Right lobe of liver (tissue), 6 donors: ENCODE data around the gene ZNF45. TPM values are rescaled to one million over a fixed set of nuclear protein-coding genes. Genes with fewer than 3 reads are reported as not detected.

Source experiments
- ATAC-seq, 4 donors: fragments of 200-7000 bp; cut with Tn5 transposase; one replicate each; pipeline ENCODE4 v1.9.1; 2020; ENCODE audit warnings: mild to moderate bottlenecking in 4 of 4, moderate library complexity in 4 of 4
- DNase-seq, 3 donors: peaks; one replicate each; pipeline ENCODE4 v3.0.0-alpha.2; 2020
- H3K27ac ChIP-seq, 3 donors: fragments of 200-600 bp; one replicate each; pipeline ENCODE4 v1.8.0; 2022
- H3K27me3 ChIP-seq, 2 donors: fragments of 200-600 bp; one replicate each; pipeline ENCODE4 v1.8.0; 2022
- H3K36me3 ChIP-seq, 4 donors: fragments of 200-600 bp; sonication (generic) in 1 of 4; one replicate each; pipeline versions ENCODE4 v1.5.1 to v1.8.0; 2017 to 2022; ENCODE audit warnings: control low read depth in 1 of 4
- H3K4me1 ChIP-seq, 4 donors: fragments of 200-600 bp; sonication (generic) in 1 of 4; one replicate each; pipeline versions ENCODE4 v1.5.1 to v1.8.0; 2017 to 2022; ENCODE audit warnings: control low read depth in 1 of 4
- H3K4me3 ChIP-seq, 3 donors: fragments of 200-600 bp; one replicate each; pipeline ENCODE4 v1.8.0; 2022
- H3K9me3 ChIP-seq, 4 donors: fragments of 200-600 bp; sonication (generic) in 1 of 4; one replicate each; pipeline versions ENCODE4 v1.5.1 to v1.8.0; 2017 to 2022; ENCODE audit warnings: control low read depth in 1 of 4
- POLR2A ChIP-seq: fragments of 450-650 bp; IDR thresholded peaks from one replicate; pipeline ENCODE4 v1.6.1; 2017; ENCODE audit warnings: antibody characterized with exemption, mild to moderate bottlenecking
- WGBS: methylation state at CpG from one replicate; pipeline ENCODE4 v1.1.6; 2018; ENCODE audit warnings: low coverage, low lambda C conversion rate; ENCODE audit not compliant: insufficient coverage; ENCODE audit errors: missing lambda C conversion rate; 5-methylcytosine and 5-hydroxymethylcytosine counted together
- intact Hi-C, 2 donors: fragments of 100-400 bp; cut with DNase I; formaldehyde crosslinking; loops; one replicate each; pipeline versions ENCODE4 v1.11.2 to v1.14.1; 2022
- total RNA-seq, 6 experiments: library from RNA; depleted of rRNA in 2 of 6; stranded (reverse); fragments of >200 nt in 2 of 6; fragmentation: NEBNext Ultra II Directional in 3 of 6; extraction: Animal tissue kit (Norgen Biotek cat#: 25700) in 3 of 6; gene quantifications; one replicate each; pipeline versions ENCODE4 v1.1.0 to v1.2.4, GENCODE V29; 2016 to 2023
- TF ChIP-seq, protein P1 (sequence below), 4 donors: fragments of 200-600 bp in 3 of 4; fragments of 450-650 bp in 1 of 4; IDR thresholded peaks; one replicate each; pipeline versions ENCODE4 v1.5.1 to v1.8.0; 2016 to 2022; ENCODE audit warnings: antibody characterized with exemption in 4 of 4, mild to moderate bottlenecking in 2 of 4
- donor health status: DM: no; HTN: yes; CAD: no.
- donor health status: DM: no; HTN: no; CAD: no.
- donor health status: DM: no; HTN: no; CAD: no.
- donor health status: DM: no; HTN: yes; CAD: no.
- donor health status: DM: no; HTN: yes; CAD: no.

Gene ZNF45
- total RNA-seq, 6 experiments from 2014 or later = 2.9 to 5.4 (median 4.7) TPM

DNA sequence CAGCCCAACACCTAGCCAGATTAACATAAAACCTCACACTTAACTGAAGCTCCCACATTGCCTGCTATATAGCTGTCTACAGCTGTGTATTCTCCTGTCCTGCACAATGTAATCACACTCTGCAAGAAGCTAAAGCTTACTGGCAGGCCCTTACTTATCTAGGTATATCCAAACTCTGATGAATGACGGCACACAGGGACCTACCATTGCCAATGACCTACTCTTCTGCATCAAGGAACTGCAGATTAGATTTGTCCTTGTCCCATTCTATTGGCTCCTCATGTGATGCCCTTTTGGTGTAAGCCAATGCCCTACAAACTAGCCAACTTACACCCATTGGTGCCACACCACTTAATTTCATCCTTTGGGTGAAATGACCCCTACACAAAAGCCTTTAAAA is 26.4 kb downstream of the ZNF45 start:
- intact Hi-C loops = no loop called here
- Histone ChIP-seq H3K4me1 (no peaks in the 10 kb centered on the region), H3K27ac (no peak overlapping the region), H3K36me3 (peaks cover 0 to 3% (median 0%) of the 10 kb centered on the region in 4 donors), H3K4me3 (no peak overlapping the region), H3K9me3 (peaks cover 6 to 44% (median 22%) of the 10 kb centered on the region in 4 donors), H3K27me3 (no peaks in the 10 kb centered on the region)
- DNase-seq (no peak), ATAC-seq (no peak)
- WGBS = 89% methylated on average over 1 of the region's 1 CpG
- no peak for TF ChIP-seq POLR2A
- TF ChIP-seq, protein P1, sequence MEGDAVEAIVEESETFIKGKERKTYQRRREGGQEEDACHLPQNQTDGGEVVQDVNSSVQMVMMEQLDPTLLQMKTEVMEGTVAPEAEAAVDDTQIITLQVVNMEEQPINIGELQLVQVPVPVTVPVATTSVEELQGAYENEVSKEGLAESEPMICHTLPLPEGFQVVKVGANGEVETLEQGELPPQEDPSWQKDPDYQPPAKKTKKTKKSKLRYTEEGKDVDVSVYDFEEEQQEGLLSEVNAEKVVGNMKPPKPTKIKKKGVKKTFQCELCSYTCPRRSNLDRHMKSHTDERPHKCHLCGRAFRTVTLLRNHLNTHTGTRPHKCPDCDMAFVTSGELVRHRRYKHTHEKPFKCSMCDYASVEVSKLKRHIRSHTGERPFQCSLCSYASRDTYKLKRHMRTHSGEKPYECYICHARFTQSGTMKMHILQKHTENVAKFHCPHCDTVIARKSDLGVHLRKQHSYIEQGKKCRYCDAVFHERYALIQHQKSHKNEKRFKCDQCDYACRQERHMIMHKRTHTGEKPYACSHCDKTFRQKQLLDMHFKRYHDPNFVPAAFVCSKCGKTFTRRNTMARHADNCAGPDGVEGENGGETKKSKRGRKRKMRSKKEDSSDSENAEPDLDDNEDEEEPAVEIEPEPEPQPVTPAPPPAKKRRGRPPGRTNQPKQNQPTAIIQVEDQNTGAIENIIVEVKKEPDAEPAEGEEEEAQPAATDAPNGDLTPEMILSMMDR (IDR thresholded peaks at IDR 0.05) = no peak

GRCh38 chr19:43906774-43907173 is 28.3 kb downstream of the ZNF45 start:
- ATAC-seq (no peak), DNase-seq (no peak)
- 79% methylated on average over 2 of the region's 2 CpGs for WGBS
- H3K36me3 ChIP-seq = peaks cover 0 to 2% (median 0%) of the 10 kb centered on the region in 4 donors
- no peaks in the 10 kb centered on the region for H3K27me3 ChIP-seq
- no peak overlapping the region for H3K4me3 ChIP-seq
- H3K9me3 ChIP-seq = peaks cover 6 to 27% (median 9%) of the 10 kb centered on the region in 4 donors
- intact Hi-C loops = no loop called here
- no peak overlapping the region for H3K27ac ChIP-seq
- H3K4me1 ChIP-seq = no peaks in the 10 kb centered on the region
- TF ChIP-seq, protein P1 (IDR thresholded peaks at IDR 0.05) = no peak
- no peak for TF ChIP-seq POLR2A

GRCh38 chr19:43905897-43906296 is 29.2 kb downstream of the ZNF45 start:
- Histone ChIP-seq H3K4me1 (no peaks in the 10 kb centered on the region), H3K27me3 (no peaks in the 10 kb centered on the region), H3K4me3 (no peak overlapping the region), H3K9me3 (peaks cover 0 to 27% (median 3%) of the 10 kb centered on the region in 4 donors), H3K36me3 (peaks cover 0 to 2% (median 0%) of the 10 kb centered on the region in 4 donors), H3K27ac (no peak overlapping the region)
- no peak for TF ChIP-seq POLR2A
- TF ChIP-seq, protein P1 (IDR thresholded peaks at IDR 0.05) = no peak
- intact Hi-C loops = no loop called here
- DNase-seq (no peak), ATAC-seq (no peak)
- WGBS = 100% methylated on average over 5 of the region's 5 CpGs

DNA sequence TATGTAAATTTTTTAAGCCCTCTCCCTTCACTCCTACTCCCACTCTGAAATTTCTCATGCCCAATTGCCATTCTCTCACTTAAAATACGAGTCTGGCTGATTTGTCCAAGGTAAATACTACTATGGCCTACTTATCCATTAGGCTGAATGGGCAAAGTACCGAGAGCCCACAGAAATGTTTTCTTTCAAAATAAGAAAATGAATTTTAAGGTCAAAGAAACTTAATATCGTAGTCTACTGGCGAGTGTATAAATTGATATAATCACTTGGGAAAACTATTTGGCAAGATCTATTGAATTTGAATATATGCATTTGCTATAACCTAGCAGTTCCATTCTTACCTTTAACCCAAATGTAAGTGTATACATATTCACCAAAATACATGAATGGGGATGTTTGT is 32.7 kb downstream of the ZNF45 start:
- Histone ChIP-seq H3K4me1 (no peaks in the 10 kb centered on the region), H3K36me3 (peaks cover 0 to 2% (median 0%) of the 10 kb centered on the region in 4 donors), H3K27me3 (no peaks in the 10 kb centered on the region), H3K27ac (no peak overlapping the region), H3K9me3 (peaks cover 0 to 9% (median 0%) of the 10 kb centered on the region in 4 donors), H3K4me3 (peak overlapping the region in 1 of 3 donors; percentile 59)
- WGBS = 85% methylated on average over 4 of the region's 4 CpGs
- no peak for ATAC-seq
- DNase-seq = no peak
- TF ChIP-seq POLR2A = no peak
- TF ChIP-seq, protein P1 (IDR thresholded peaks at IDR 0.05) = no peak
- intact Hi-C loops = no loop called here
